Measurements from ENCODE around the gene SNX20. TPM values are rescaled to one million over a fixed set of nuclear protein-coding genes. Genes with fewer than 3 reads are reported as not detected.

The SNX20 gene
- total RNA-seq, 1 donor from 2014 or later, result not detected

DNA sequence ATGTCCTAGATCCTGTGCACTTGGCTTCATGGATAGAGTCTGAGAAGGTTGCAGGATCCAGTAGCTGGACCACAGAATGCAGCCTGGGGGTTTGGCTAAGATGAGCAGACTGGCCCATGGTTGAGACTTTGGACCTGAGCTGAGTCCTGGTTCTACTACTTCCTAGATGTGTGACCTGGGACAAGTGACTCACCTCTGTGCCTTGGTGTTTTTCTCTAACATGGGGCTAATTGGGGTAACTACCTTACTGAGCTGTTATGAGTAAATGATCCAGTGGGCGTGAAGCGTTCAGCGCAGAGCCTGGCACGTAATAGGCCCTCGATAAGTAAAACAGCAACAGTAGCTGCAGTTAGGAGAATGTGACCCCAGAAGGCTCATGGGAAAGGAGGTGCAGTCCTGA is 38.8 kb downstream of the SNX20 start:
- TF ChIP-seq, protein P1, sequence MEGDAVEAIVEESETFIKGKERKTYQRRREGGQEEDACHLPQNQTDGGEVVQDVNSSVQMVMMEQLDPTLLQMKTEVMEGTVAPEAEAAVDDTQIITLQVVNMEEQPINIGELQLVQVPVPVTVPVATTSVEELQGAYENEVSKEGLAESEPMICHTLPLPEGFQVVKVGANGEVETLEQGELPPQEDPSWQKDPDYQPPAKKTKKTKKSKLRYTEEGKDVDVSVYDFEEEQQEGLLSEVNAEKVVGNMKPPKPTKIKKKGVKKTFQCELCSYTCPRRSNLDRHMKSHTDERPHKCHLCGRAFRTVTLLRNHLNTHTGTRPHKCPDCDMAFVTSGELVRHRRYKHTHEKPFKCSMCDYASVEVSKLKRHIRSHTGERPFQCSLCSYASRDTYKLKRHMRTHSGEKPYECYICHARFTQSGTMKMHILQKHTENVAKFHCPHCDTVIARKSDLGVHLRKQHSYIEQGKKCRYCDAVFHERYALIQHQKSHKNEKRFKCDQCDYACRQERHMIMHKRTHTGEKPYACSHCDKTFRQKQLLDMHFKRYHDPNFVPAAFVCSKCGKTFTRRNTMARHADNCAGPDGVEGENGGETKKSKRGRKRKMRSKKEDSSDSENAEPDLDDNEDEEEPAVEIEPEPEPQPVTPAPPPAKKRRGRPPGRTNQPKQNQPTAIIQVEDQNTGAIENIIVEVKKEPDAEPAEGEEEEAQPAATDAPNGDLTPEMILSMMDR (IDR thresholded peaks at IDR 0.05; ENCODE audit: unreplicated experiment), result no peak
- no peak overlapping the region for H3K4me3 Mint-ChIP-seq
- no peaks in the 10 kb centered on the region for H3K9me3 Mint-ChIP-seq
- peaks cover 1% of the 10 kb centered on the region for H3K36me3 Mint-ChIP-seq
- no peaks in the 10 kb centered on the region for H3K27me3 Mint-ChIP-seq (ENCODE audit: low read depth)
- no peak overlapping the region for H3K27ac Mint-ChIP-seq
- H3K4me1 Mint-ChIP-seq, result peaks cover 29% of the 10 kb centered on the region
- no peak for DNase-seq (ENCODE audit: low spot score in 2 of 2, unreplicated experiment in 2 of 2)

DNA sequence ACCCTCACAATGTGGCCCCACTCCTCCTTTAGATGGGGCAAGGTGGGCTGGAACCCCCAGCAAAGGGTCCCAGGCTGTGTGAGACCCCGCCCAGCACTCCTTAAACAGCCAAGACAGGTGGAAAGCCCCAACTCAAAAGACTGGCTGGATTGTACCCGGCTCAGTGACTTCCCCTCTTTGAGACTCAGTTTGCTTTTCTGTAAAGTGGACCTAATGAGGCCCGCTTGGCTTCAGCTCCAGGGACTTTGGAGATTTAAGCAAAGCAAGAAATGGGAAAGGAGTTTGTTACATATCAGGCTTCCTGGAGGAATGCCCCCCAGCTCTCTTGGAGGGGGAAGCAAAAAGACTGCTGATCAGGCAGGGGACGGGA is 39.3 kb downstream of the SNX20 start:
- TF ChIP-seq, protein P1 (IDR thresholded peaks at IDR 0.05; ENCODE audit: unreplicated experiment), result no peak
- no peak for DNase-seq (ENCODE audit: low spot score in 2 of 2, unreplicated experiment in 2 of 2)
- no peaks in the 10 kb centered on the region for H3K27me3 Mint-ChIP-seq (ENCODE audit: low read depth)
- peaks cover 24% of the 10 kb centered on the region for H3K4me1 Mint-ChIP-seq
- no peak overlapping the region for H3K4me3 Mint-ChIP-seq
- H3K9me3 Mint-ChIP-seq, result no peaks in the 10 kb centered on the region
- H3K36me3 Mint-ChIP-seq, result peaks cover 1% of the 10 kb centered on the region
- H3K27ac Mint-ChIP-seq, result no peak overlapping the region

DNA sequence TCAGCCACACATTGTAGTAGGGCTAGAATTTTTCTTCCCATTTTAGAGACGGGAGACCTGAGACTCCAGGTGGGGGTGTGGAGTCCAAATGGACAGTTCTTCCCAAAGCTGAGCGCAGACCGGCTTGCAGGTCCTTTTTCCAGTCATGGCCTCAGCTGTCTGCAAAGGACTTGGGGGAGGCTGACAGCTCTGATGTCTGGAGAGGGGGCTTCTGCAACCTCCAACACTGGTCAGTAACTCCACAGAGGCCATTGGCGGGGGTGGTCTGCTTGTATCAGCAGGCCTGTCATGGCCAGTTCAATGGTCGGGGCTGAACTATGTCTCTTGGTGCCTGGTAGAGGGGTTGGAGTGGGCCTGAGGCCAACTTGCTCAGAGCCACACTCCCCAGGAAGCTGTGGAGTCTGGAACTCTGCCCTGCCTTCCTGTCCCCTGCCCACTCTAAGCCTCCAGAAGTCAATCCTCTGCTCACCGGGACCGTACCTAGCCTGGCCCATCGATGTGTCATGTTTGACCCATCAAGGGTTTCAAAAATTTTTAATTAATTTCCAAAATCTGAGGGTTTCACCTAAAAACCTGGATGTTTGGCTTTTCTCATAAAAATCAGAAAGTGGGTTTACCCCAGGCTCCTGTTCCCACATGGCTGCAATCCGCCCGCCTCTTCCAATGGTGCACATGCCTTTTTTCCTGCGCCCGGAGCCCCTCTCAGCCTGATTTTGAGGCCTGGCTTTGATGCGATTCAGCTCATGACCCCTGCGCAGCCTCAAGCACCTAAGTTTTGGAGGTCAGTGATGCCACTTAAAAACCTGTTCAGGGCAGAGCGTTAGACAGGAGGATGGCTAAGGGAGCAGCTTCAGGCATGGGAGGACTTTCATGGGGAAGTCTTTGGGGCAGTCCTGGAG is 39.9 kb downstream of the SNX20 start:
- no peak for DNase-seq (ENCODE audit: low spot score in 2 of 2, unreplicated experiment in 2 of 2)
- peaks cover 19% of the 10 kb centered on the region for H3K4me1 Mint-ChIP-seq
- no peak overlapping the region for H3K27ac Mint-ChIP-seq
- TF ChIP-seq, protein P1 (IDR thresholded peaks at IDR 0.05; ENCODE audit: unreplicated experiment), result no peak
- H3K4me3 Mint-ChIP-seq, result no peak overlapping the region
- H3K9me3 Mint-ChIP-seq, result no peaks in the 10 kb centered on the region
- H3K36me3 Mint-ChIP-seq, result peaks cover 1% of the 10 kb centered on the region
- H3K27me3 Mint-ChIP-seq (ENCODE audit: low read depth), result no peaks in the 10 kb centered on the region

DNA sequence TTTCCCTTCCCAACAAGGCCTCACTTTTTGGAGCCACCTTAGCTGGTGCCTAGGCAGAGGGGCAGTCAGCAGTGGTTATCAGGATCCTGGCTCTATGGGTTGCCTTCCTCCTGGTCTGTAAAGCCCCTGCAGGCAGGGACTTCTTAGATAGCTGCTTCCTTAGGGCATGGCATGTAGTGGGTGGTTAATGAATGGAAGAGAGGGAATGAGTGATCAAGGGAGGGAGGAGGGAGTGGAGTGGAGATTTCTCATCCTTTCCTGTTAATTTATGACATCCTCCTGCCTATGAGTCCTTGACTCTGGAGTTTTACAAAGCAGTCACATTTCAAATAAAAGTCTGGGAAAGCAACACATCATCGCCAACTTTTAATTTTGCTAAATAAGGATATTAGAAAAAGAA is 40.7 kb downstream of the SNX20 start:
- DNase-seq (ENCODE audit: low spot score in 2 of 2, unreplicated experiment in 2 of 2), result no peak
- Mint-ChIP-seq H3K27ac (no peak overlapping the region), H3K4me1 (peaks cover 13% of the 10 kb centered on the region), H3K27me3 (ENCODE audit: low read depth) (no peaks in the 10 kb centered on the region), H3K36me3 (peaks cover 1% of the 10 kb centered on the region), H3K4me3 (no peak overlapping the region), H3K9me3 (no peaks in the 10 kb centered on the region)
- TF ChIP-seq, protein P1 (IDR thresholded peaks at IDR 0.05; ENCODE audit: unreplicated experiment), result no peak

DNA sequence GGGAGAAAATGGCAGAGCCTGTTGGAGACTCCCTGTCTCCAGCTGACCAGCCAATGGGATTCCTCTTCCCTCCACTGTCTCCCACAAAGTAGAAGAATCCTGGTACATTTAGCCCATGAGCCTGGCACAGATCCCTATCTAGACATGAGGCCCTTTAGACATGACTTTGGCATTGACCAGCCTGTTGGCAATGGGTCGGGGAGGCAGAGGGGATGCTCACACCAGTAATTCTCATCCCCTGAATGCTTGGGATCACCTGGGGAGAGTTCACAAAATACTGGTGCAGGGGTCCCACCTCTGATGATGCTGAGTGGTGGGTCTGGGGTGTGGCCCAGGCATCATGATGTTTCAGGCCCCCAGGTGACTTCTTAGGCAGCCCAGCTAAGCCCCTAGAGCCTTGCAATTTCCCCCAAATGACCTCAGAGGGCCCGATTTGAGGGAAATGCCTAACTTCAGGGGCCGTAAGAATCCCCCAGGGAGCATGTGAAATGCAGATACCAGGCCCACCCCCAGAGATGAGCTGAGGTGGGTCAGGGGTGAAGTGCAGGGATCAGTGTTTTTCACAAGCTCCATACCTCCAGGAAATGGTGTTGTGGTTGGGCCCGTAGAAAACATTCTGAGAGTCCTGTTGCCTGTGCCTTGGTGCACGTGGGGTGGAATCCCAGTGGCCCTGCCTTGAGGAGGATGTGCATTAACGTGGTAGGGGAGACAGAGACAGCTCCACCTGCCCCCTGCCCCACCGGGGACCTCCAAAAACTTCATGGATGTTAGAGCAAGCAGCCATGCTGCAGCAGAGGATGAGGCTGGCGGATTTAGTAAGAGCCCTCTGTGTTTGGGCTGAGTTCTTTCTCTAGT is 42.1 kb downstream of the SNX20 start:
- no peak for DNase-seq (ENCODE audit: low spot score in 2 of 2, unreplicated experiment in 2 of 2)
- Mint-ChIP-seq H3K27ac (no peak overlapping the region), H3K4me3 (no peak overlapping the region), H3K36me3 (peaks cover 5% of the 10 kb centered on the region), H3K9me3 (no peaks in the 10 kb centered on the region), H3K4me1 (peaks cover 8% of the 10 kb centered on the region), H3K27me3 (ENCODE audit: low read depth) (no peaks in the 10 kb centered on the region)
- TF ChIP-seq, protein P1 (IDR thresholded peaks at IDR 0.05; ENCODE audit: unreplicated experiment), result no peak
